Progenitor cell of endocrine pancreas (in vitro differentiated cells): ENCODE results near the gene KCNMB2. TPM values are rescaled to one million over a fixed set of nuclear protein-coding genes. Genes with fewer than 3 reads are reported as not detected.

ENCODE experiments used
- DNase-seq: peaks from one replicate; pipeline ENCODE4 v3.0.0; 2021; ENCODE audit warnings: low spot score; ENCODE audit not compliant: unreplicated experiment
- H3K27ac Mint-ChIP-seq: 2 replicates; pipeline ENCODE4 v1.8.0; 2021; ENCODE audit warnings: mild to moderate bottlenecking, moderate library complexity, mixed read lengths
- H3K27me3 Mint-ChIP-seq: 2 replicates; pipeline ENCODE4 v1.8.0; 2021; ENCODE audit warnings: mixed read lengths
- H3K36me3 Mint-ChIP-seq: 2 replicates; pipeline ENCODE4 v1.8.0; 2022; ENCODE audit warnings: mixed read lengths; ENCODE audit not compliant: insufficient read depth
- H3K4me1 Mint-ChIP-seq: 2 replicates; pipeline ENCODE4 v1.8.0; 2021; ENCODE audit warnings: low read depth, mixed read lengths
- H3K4me3 Mint-ChIP-seq: 2 replicates; pipeline ENCODE4 v1.8.0; 2021; ENCODE audit warnings: low read depth, mild to moderate bottlenecking, moderate library complexity, mixed read lengths
- H3K9me3 Mint-ChIP-seq: 2 replicates; pipeline ENCODE4 v1.8.0; 2021; ENCODE audit warnings: low read depth, mixed read lengths
- CTCF ChIP-seq: fragments of 200-600 bp; sonication (generic); IDR thresholded peaks from one replicate; pipeline ENCODE4 v1.5.0; 2021; ENCODE audit warnings: antibody characterized with exemption, mild to moderate bottlenecking; ENCODE audit not compliant: unreplicated experiment
- total RNA-seq: library from RNA; stranded (reverse); gene quantifications from 2 replicates; pipeline ENCODE4 v1.2.1, GENCODE V29; 2021

Gene KCNMB2
- total RNA-seq, 1 donor from 2014 or later: not detected

- Mint-ChIP-seq H3K4me1 (peaks cover 6% of the 10 kb centered on the region), H3K27ac (no peak overlapping the region)
- TF ChIP-seq CTCF: no peak
Measured at GRCh38 chr3:178732824-178733223, 196.6 kb downstream of the KCNMB2 start.

DNA sequence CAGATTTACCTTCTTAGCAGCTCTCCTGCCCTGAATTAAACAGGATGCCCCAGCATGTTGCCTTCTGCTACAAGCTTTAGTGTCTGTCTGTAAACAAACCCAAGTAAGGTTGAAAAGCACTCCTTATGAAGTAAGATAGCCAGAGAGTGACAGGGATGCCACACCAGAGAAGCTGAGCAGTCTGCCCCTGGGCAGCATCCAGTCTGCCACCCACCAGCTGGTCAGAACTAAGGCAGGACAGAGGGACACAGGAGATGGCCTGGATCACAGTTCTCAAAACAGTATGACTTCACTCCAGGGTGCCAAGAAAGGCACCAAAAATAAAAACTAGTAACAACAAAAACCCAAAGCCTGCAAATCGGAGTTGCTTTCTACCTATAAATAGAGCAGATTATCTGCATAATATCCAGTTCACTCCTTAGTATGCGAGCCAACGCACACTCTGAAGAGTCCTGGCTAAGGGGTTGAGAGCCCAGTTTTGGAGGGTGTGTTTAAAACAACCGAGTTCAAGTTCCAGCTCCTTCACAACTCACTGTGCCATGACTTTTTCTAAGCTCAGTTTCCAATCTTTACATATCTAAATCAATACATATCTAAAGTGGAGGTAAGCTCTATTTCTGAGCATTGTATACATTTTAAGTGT lies 198.9 kb downstream of the KCNMB2 start:
- no peak for TF ChIP-seq CTCF

More at GRCh38 chr3:178732824-178733223, 196.6 kb downstream of the KCNMB2 start:
- Mint-ChIP-seq H3K27me3 (peaks cover 11% of the 10 kb centered on the region), H3K4me3 (no peak overlapping the region), H3K36me3 (no peaks in the 10 kb centered on the region), H3K9me3 (peaks cover 6% of the 10 kb centered on the region)
- no peak for DNase-seq

GRCh38 chr3:178736300-178736699 lies 200.1 kb downstream of the KCNMB2 start:
- Mint-ChIP-seq H3K27ac (peak overlapping the region; percentile 8), H3K27me3 (peaks cover 11% of the 10 kb centered on the region), H3K4me3 (no peak overlapping the region), H3K36me3 (no peaks in the 10 kb centered on the region), H3K9me3 (peaks cover 12% of the 10 kb centered on the region), H3K4me1 (peaks cover 23% of the 10 kb centered on the region)
- no peak for TF ChIP-seq CTCF
- no peak for DNase-seq

More for the DNA sequence above, 198.9 kb downstream of the KCNMB2 start:
- Mint-ChIP-seq H3K9me3 (peaks cover 10% of the 10 kb centered on the region), H3K27me3 (peaks cover 11% of the 10 kb centered on the region), H3K27ac (no peak overlapping the region), H3K4me3 (no peak overlapping the region), H3K4me1 (peaks cover 15% of the 10 kb centered on the region), H3K36me3 (no peaks in the 10 kb centered on the region)
- DNase-seq: no peak

DNA sequence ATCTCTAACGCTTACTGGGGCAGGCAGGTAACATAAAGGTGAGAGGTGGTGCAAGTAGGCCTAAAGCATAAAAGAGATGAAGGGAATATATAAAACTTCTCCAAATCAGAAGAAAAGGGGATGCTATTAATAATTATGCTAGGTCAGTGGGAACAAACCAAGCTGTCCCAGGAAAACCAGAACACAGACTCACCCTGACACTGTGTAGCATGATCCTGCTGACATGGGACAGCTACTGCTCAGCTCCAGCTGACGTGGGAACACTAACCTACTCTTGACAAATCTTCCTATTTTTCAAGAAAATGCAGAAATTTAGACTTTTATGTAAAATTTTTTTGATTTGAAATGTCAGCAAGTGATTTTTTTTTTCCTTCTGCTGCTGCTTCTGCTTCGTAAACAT lies 203.5 kb downstream of the KCNMB2 start:
- H3K4me1 Mint-ChIP-seq: peaks cover 39% of the 10 kb centered on the region
- H3K27ac Mint-ChIP-seq: no peak overlapping the region
- DNase-seq: no peak
- peaks cover 7% of the 10 kb centered on the region for H3K27me3 Mint-ChIP-seq
- H3K4me3 Mint-ChIP-seq: no peak overlapping the region
- no peak for TF ChIP-seq CTCF
- H3K36me3 Mint-ChIP-seq: no peaks in the 10 kb centered on the region
- H3K9me3 Mint-ChIP-seq: peaks cover 8% of the 10 kb centered on the region

DNA sequence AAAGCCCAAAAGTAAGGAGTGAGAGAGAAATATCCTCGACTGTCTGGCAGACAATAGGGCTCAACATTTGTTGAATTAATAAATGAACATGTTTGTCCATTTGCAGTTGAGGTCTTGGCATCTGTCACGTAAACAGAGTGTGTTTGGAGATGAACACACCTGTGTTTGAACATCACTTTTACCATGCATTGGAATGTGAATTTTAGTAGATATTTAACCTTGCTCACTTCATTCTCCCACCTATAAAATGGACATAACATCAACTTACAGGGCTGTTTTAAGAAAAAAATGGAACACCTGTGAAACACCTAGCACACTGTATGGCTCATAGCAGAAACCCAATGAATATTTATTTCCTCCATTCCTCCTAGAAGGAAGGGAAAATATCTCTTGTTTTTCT lies 204.8 kb downstream of the KCNMB2 start:
- DNase-seq: no peak
- Mint-ChIP-seq H3K4me3 (no peak overlapping the region), H3K36me3 (peaks cover 2% of the 10 kb centered on the region), H3K27me3 (no peaks in the 10 kb centered on the region), H3K27ac (peak overlapping the region; percentile 66), H3K9me3 (peaks cover 8% of the 10 kb centered on the region), H3K4me1 (peaks cover 39% of the 10 kb centered on the region)
- TF ChIP-seq CTCF: no peak
